NB4 (cell line): Measurements from ENCODE around the gene GAS7.

Source experiments
- DNase-seq: peaks from one replicate; pipeline ENCODE4 v3.0.0; 2010; ENCODE audit warnings: low read depth
- H3K4me3 ChIP-seq: one replicate; pipeline ENCODE4 v1.5.1; 2011; ENCODE audit warnings: mild to moderate bottlenecking, low read depth, low read length, moderate library complexity
- MYC ChIP-seq: IDR thresholded peaks from 2 replicates; pipeline ENCODE4 v1.6.1; 2011; ENCODE audit warnings: low read depth, low read length
- POLR2A ChIP-seq: IDR thresholded peaks from 2 replicates; pipeline ENCODE4 v1.6.1; 2011; ENCODE audit warnings: mild to moderate bottlenecking; ENCODE audit not compliant: insufficient read length; ENCODE audit errors: extremely low read depth
- TF ChIP-seq, protein P1 (sequence below): IDR thresholded peaks from 2 replicates; pipeline ENCODE4 v1.6.1; 2011; ENCODE audit warnings: low read depth, low read length
- TF ChIP-seq, protein P2 (sequence below): IDR thresholded peaks from one replicate; pipeline ENCODE4 v1.5.1; 2012; ENCODE audit warnings: low read depth, low read length

GAS7 gene

DNA sequence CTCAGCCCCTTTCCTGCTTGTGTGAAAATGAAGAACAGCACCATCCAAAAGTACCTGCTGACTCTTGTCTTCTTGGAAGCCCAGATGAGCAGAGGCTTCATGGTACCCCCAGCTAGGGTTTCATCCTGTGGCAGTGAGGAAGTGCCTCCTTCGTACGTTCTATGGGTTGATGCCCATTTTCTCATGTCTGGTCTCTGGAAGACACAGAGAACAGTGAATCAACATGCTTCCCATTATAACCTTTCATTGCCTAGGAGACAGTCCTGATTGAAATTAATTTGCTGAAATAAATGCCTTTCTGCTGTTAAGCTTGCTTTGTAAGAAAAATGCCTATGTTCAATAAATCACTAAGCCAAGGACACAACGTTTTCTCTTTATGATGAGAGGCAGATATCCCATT, 329.9 kb downstream of the GAS7 start:
- TF ChIP-seq, protein P1, sequence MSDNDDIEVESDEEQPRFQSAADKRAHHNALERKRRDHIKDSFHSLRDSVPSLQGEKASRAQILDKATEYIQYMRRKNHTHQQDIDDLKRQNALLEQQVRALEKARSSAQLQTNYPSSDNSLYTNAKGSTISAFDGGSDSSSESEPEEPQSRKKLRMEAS: no peak
- TF ChIP-seq, protein P2, sequence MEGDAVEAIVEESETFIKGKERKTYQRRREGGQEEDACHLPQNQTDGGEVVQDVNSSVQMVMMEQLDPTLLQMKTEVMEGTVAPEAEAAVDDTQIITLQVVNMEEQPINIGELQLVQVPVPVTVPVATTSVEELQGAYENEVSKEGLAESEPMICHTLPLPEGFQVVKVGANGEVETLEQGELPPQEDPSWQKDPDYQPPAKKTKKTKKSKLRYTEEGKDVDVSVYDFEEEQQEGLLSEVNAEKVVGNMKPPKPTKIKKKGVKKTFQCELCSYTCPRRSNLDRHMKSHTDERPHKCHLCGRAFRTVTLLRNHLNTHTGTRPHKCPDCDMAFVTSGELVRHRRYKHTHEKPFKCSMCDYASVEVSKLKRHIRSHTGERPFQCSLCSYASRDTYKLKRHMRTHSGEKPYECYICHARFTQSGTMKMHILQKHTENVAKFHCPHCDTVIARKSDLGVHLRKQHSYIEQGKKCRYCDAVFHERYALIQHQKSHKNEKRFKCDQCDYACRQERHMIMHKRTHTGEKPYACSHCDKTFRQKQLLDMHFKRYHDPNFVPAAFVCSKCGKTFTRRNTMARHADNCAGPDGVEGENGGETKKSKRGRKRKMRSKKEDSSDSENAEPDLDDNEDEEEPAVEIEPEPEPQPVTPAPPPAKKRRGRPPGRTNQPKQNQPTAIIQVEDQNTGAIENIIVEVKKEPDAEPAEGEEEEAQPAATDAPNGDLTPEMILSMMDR: no peak
- no peak for TF ChIP-seq MYC
- H3K4me3 ChIP-seq: no peak overlapping the region
- no peak for DNase-seq

DNA sequence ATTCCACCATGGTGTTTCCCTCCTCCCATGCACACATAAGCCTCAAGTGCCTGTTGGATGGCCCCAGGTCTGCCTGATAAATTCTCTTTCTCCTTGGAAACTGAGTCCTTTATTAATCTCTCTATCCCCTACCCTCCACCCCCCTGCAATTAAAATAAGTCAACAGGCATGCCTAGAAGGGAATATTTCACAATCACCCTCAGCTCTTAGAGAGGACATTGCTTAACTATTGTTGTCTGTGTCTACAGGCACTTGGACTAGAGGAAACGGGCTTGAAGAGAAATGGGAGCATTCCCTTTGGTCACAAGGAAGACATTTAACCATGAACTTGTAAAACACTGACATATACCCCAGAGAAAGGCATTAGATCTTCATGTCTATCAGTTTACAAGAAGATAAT, 332.8 kb downstream of the GAS7 start:
- no peak overlapping the region for H3K4me3 ChIP-seq
- TF ChIP-seq, protein P1: no peak
- TF ChIP-seq MYC (no peak), POLR2A (no peak)
- TF ChIP-seq, protein P2: no peak
- DNase-seq: peak; percentile 77

DNA sequence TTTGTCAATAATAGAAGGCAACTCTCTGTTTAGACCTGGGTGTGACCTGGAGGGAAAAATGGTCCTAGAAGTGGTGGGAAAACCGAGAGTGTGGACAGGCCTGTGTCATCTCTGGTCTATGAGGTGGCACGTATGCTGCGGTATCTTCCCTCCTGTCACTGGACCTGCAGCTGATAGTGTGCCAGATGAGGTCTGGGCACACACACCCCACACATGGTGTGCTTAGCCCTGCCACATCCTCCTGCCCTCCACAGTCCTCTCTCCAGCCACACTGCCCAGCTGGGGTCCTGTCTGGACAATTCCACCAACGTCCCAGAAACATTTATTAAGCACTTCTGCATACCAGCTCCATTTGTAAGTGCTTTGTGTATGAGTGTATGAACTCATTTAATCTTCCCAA, 335.5 kb downstream of the GAS7 start:
- H3K4me3 ChIP-seq: no peak overlapping the region
- no peak for DNase-seq
- TF ChIP-seq POLR2A: no peak
- TF ChIP-seq, protein P1: no peak
- TF ChIP-seq MYC: no peak
- TF ChIP-seq, protein P2: no peak

DNA sequence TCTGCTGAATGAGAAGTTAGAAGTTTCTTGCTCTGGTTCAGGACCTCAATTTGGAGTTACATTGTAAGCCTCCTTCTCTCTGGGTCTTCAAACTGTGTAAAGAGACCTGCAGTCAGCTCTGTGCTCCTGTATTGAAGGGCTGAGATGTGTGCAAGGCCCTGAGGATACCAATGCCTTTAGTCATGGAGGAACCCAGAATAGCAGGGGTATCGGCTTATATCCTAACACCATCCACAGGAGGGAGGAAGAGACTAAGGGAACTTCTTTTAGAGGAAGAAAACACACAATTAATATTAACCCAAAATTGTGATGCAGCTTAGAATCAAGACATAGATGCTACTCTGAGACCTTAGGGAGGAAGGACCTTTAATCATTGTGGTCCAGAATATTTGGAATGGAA, 336.2 kb downstream of the GAS7 start:
- TF ChIP-seq, protein P1: no peak
- TF ChIP-seq MYC (no peak), POLR2A (no peak)
- TF ChIP-seq, protein P2: no peak
- no peak overlapping the region for H3K4me3 ChIP-seq
- no peak for DNase-seq

DNA sequence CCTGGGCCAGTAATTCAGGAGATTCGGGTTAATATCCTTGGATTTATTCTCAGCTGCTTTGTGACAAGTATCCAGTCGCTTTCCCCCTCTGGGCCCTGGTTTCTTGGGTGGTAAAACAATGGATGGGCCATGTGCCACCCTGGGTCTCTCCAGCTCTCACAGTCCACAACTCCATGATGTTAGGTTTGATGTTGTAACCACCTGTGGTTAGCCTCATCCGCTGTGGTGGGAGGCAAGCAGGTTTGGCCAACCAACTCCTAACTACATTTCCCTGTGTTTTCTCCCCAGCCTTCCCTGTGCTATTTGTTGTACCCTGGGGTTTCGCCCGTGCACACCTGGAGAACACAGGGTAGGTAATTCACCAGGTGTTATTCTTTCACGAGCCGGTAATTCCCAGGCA, 337.6 kb downstream of the GAS7 start:
- DNase-seq: peak; percentile 82
- TF ChIP-seq, protein P1: peak; percentile 77
- no peak for TF ChIP-seq POLR2A
- TF ChIP-seq, protein P2: no peak
- peak; percentile 79 for TF ChIP-seq MYC
- no peak overlapping the region for H3K4me3 ChIP-seq
